Stimulated activated naive CD8-positive, alpha-beta T cell treated with anti-CD3 and anti-CD28 coated beads, Interleukin-15, Interleukin-2, amounts not matched to agents 100 U/mL and 50 U/mL, for 24 hours (primary cell): Measurements from ENCODE around the gene FRAS1.
A peak's percentile ranks its signal among the peaks of the same experiment; 100 is the strongest.

Source experiments
- ATAC-seq: fragments of 150-1000 bp; cut with Tn5 transposase; one replicate; pipeline ENCODE4 v1.10.0; 2021
- DNase-seq: peaks from one replicate; pipeline ENCODE4 v3.0.0; 2021

Gene FRAS1

GRCh38 chr4:78584863-78585547, 527.9 kb downstream of the FRAS1 start:
- ATAC-seq = no peak
- DNase-seq = no peak

- no peak for DNase-seq
- no peak for ATAC-seq
Measured at GRCh38 chr4:78585633-78586032, 528.5 kb downstream of the FRAS1 start.

GRCh38 chr4:78588894-78589545, 531.9 kb downstream of the FRAS1 start:
- ATAC-seq (no peak), DNase-seq (no peak)

GRCh38 chr4:78591404-78591803, 534.3 kb downstream of the FRAS1 start:
- DNase-seq (no peak), ATAC-seq (no peak)

- ATAC-seq = no peak
- peak; percentile 12 for DNase-seq
Measured at GRCh38 chr4:78592088-78592783, 535.1 kb downstream of the FRAS1 start.
